Measurements from ENCODE around the gene C10orf90.
"Not testable (repeated sequence)": the region's sequence is repeated elsewhere in the genome, so short reads cannot be mapped to it uniquely, and the experiment has no call there.

C10orf90 gene

GRCh38 chr10:126580873-126581647 is 89.4 kb downstream of the C10orf90 start:
- no peak for DNase-seq

DNA sequence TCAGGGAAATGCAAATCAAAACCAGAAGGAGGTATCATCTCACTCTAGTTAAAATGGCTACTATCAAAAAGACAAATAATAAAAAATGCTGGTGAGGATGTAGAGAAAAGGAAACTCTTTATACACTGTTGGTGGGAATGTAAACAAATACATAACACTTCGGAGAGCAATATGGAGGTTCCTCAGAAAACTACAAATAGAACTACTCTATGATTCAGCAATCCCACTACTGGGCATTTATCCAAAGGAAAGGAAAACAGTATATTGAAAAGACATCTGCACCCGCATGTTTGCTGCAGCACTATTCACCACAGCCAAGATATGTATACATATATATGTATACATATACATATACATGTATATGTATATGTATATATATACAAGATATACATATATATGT is 94.2 kb downstream of the C10orf90 start:
- no peak for DNase-seq

DNA sequence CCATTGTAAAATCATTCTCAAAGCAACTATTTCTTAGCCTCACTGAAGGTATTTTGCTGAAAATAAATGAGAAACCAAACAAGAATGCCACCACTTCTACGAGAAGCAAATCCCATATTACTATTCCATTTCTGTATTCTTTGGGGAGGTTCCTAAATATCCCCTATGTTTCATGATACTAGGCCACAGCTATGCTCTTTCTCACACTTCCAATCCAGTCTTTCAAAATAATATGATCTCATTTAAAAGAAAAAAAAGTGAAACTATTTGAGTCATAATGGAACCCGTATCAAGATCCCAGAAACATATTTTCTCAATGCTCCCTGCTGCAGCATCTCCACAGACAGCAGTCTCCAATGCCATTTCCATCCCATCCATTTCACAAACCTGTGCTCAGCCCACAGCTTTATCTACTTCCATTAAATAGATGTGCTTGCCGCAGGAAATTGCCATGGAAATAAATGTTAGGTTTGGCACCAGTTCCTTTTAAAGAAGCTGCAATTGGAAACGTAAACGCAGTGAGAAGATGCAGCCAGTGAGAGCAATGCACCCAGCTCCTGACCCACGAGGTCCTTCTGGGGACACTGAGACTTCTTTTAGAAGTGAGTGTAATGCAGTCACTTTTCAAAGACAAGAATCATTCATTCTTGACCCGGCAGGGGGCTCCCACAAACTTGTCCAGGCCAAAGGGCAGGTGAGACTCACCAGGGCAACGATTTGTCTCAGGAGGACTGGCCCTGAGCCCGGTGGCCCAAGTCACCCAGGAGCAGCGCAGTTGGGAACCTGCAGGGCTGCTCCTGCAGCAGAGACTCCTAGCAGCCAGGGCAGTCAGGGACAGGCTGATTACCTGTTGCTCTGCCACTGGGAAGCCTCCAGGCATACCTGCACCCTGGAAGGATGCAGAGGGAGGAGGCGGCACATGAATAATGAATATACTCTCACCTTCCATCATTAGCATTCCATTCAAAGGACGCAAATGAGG is 99.6 kb downstream of the C10orf90 start:
- no peak for DNase-seq

- DNase-seq: no peak
Measured at GRCh38 chr10:126570245-126570570, 100.3 kb downstream of the C10orf90 start.

GRCh38 chr10:126569513-126570244 is 100.8 kb downstream of the C10orf90 start:
- DNase-seq: no peak

- DNase-seq: no peak
Measured at GRCh38 chr10:126568809-126569385, 101.6 kb downstream of the C10orf90 start.

DNA sequence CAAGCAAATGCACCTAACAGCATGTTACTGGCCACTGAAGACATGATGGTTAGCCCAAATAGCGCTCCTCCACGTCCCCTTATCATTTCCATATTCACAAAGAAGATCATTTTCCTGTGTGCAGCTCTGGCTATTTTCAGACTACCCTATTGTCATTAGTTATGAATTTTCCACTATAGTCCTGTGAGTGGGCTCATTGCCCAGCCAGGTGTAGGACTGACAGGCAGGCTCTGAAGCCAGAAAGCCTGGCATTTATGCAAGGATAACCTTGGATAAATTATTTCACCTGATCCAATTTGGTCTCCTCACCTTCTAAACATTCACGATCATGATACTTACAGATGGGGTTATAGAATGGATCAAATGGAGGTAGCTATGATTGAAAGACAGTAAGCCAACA is 104.6 kb downstream of the C10orf90 start:
- no peak for DNase-seq

DNA sequence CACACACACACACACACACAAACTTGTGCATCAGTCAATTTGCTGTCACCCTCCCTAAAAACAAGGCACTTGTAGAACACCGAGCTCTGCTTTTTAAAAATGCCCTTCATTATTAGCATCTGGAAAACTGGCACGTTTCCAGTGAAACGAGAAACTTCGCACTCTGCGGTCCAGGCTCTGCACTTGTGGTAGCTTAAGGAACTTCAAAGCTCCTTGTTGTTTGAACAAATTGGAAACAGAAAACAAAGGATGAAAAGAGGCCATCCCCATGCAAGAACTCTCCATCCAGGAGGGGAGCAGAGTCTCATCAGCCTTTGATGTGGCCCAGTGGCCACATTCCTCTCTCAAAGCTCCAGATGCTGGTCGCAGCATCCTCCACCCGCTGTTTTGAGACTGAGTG is 105.1 kb downstream of the C10orf90 start:
- no peak for DNase-seq

GRCh38 chr10:126564326-126564888 is 106.1 kb downstream of the C10orf90 start:
- DNase-seq: no peak

DNA sequence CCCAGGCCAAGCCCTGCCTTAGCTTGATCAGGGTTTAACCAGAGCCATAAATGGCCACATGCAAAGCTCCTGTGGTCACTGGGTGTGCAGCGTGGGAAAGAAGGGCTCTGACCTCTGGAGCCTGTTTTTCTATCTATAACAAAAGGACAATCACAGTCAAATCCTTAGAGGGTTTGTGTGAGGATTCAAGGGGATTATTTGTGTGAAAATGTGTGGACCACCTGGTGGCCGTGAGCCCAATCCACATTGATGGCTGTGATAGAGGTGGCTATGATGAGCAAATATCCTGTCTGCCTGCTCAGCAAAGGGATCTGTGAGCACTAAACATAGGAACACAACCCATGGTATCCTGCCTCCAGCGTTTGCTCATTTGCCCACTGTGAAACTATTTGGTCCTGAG is 107.1 kb downstream of the C10orf90 start:
- DNase-seq: no peak

DNA sequence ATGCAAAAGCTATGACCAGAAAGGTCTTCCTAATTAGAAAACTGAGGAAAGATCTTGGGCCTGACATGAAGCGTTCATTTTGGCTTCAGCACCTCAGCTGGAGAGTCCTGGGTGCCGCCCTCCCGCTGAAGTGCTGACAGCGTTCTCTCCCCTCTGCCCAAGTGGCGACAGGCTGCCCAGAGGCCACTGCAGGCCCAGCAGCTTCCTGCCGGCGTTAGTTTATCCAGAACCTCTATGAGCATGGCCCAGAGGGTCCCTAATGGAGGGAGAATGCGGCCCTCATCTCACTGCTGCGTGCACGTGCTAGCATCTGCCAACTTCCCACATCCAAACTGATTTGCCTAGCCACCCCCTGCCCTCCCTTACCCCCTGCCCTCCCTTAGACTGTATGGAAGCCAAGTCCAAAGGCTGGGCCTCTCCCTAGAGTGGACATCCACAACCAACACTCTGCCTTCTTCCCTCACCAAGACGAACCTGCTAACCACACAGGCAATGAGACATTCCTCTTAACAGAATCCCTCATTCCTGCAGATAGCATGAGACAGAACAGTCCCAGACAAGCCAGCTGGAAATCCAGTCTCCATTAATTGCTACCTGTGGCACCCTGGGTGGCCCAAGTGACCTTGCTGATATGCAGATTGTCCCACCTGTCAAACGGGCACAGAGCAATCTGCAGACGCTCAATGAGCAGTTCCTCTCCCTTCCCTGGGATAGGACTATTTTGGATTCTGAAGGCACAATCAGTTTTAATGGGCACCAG is 108.4 kb downstream of the C10orf90 start:
- no peak for DNase-seq

- no peak for DNase-seq
Measured at GRCh38 chr10:126561294-126561920, 109.1 kb downstream of the C10orf90 start.

DNA sequence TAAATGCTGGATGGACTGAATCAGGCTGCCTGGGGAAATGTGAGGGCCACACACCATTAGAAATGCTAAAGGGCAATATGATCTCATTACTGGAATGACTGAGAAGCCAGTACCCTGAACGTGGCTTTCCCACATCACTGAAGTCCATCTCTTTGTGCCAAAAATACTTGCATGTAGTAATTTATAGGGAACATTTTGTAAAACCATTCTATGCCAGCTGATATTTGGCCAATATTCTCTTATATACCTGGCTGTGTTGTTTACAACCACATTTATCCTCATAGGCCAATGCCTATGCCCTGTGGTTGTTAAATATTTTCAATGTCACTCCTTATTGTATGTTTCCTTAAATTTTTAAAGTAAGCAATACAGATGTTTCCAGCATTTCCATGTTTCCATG is 111.6 kb downstream of the C10orf90 start:
- DNase-seq: no peak

DNA sequence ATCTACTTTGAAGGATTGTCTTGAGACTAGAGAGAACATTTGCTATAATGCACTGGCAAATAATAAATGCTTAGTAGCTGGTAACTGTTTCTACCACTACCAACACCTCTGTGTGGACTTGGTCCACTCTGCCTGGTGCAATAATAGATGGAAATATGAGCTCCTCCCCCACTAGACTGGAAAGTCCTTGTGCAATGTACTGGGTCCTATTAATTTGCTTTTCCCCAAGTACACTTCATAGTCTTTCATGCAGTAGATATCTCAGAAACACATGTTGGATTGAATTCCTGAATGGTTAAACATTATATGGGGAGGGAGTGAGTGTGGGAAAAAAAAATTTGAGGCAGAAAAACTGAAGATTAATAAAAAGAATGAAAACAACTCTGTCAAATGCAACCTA is 119.3 kb downstream of the C10orf90 start:
- no peak for DNase-seq

DNA sequence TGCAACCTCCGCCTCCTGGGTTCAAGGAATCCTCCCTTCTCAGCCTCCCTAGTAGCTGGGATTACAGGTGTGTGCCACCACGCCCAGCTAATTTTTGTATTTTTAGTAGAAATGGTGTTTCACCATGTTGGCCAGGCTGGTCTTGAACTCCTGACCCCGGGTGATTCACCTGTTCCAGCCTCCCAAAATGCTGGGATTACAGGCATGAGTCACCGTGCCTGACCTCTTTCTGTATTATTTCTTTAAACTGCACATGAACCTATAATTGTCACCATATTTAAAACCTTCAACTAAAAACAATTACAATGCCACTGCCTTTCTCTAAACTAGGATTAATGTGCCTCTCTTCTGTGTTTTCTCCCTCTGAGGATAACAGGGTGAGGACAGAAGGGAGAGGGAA is 119.9 kb downstream of the C10orf90 start:
- DNase-seq: not testable (repeated sequence)

DNA sequence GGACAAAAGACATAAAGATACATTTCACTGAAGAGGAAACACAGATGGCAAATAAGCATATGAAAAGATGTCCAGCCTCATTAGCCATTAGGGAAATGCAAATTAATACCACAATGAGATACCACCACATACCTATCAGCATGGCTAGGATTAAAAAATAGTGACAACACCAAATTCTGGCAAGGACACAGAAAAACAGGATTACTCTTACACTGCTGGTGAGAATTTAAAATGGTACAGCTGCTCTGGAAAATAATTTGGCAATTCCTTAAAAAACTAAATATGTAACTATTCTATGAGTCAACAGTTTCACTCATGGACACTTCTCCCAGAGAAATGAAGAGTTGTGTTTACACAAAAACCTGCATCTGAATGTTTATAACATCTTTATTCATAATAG is 121.1 kb downstream of the C10orf90 start:
- no peak for DNase-seq

DNA sequence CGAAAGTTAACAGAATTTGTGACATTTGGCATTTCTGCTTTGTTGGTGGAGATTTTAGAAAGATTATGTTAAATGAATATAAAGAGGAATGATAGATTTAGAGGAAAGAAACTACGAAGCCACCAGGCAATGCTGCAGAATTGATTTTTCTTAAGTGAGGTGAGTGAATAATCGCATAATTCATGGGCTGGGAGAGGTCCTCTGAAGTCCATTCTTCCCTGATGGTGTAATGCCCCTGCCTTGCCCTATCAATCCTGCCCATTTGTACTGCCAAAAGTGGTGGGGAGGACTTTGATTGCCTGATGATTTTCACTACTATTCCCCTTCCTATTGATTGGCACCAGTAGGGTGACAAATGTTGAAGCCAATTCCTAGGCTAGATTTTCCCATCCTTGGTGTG is 125.9 kb downstream of the C10orf90 start:
- DNase-seq: no peak

GRCh38 chr10:126538439-126539135 is 131.9 kb downstream of the C10orf90 start:
- DNase-seq: no peak

GRCh38 chr10:126536656-126537055 is 133.8 kb downstream of the C10orf90 start:
- no peak for DNase-seq

DNA sequence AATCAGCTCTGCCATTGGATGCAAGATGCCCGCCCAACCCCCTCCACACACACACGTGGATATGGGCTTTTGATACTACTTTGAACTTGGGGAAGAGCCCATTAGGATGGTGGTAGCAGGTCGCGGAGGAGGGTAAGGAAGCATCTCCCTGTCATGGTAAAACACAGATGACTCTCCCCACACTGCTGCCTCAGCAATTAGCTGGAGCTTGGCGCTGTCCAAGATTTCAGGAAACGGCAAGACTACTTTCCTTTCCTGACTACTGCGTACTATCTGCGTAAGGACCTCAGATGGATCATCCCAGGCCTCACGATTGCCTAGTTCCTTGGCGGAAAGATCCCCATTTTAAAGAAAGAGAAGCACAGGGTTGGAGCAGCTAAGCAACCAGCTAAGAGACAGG is 134.3 kb downstream of the C10orf90 start:
- DNase-seq: no peak

- DNase-seq: no peak
Measured at GRCh38 chr10:126533644-126534043, 136.8 kb downstream of the C10orf90 start.
